ENCODE measurements around the gene EIF5B.
"Not testable (repeated sequence)": the region's sequence is repeated elsewhere in the genome, so short reads cannot be mapped to it uniquely, and the experiment has no call there.

The EIF5B gene

DNA sequence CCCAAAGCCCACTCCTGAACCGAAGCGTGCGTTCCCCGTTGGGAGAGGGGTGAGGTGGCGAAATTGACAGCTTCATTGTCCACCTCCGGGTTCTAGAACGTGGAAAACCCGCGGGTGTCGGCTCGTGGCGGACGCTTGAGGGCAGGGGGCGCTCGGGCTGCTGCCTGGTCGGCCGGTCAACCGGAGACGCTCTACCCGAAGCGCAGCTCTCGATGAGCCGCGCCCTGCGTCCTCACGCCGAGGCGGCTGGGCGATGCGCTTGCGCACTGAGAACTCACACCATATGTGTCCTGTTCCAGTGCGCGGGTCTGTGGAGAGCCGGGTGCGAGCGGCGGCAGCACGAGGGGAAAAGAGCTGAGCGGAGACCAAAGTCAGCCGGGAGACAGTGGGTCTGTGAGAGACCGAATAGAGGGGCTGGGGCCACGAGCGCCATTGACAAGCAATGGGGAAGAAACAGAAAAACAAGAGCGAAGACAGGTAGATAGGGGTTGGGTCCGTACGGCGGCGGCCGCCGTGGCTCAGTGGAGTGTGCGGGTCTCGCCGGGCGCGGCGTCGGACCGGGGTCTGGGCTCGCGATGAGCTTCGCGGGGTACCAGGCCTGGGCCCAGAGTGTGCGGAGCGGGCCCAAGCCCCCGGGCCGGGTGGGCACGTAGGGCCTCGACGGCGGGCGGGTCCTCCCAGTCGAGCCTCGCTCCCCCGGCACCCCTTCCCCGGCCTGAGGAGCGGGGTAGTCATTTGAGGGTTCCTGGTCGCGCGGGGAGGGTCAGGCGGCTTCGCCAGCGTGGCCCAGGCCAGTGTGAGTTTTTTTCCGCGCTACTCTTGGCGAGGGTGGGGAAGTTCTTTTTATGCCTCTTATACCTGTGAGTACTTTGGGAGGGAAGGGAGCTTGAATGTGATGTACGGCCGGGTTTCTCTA, at the start of gene EIF5B:
TSS of gene EIF5B (plus strand) at position 277 of the 916 bp plus-strand sequence. CDS start at position 443, 166 bp downstream.
- peak; percentile 97 for DNase-seq

GRCh38 chr2:99297994-99298393, 39.2 kb upstream of the EIF5B start:
- no peak for DNase-seq

- DNase-seq: no peak
These were observed 37.6 kb upstream of the EIF5B start for GRCh38 chr2:99299580-99299979.

GRCh38 chr2:99301097-99301496, 36.1 kb upstream of the EIF5B start, which contains the start of gene LYG1:
Gene LYG1 (minus strand): TSS chr2:99301197. CDS start chr2:99295670, 5,527 bp downstream.
- not testable (repeated sequence) for DNase-seq

DNA sequence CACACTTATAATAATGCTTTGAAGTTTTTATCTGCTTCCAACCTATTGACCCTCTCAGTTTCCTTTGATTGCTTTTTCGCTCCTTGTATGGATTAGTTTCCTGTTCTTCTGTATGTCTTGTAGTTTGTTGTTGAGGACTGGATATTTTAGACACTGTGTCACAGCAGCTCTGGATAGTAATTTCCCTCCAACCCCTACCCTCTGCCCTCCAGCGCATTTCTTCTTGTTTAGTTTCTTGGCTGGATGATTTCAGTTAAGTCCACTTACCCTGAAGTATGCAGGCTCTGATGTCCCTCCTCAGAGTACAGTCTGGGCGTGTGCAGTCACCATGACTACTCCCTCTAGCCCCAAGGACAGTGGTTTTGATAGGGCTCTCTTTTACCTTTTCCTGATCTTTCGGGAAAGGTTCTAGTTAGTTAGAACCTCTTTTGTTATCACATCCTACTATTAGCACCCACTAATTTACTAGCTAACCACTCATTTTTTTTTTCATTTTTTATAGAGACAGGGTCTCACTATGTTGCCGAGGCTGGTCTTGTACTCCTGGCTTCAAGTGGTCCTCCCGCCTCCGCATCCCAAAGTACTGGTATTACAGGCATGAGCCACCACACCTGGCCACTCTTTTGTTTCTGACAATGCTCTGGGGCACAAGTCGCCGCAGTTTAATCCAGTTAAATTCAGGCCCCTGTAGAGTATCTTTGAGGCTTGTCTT, 19.9 kb upstream of the EIF5B start:
- DNase-seq: no peak

DNA sequence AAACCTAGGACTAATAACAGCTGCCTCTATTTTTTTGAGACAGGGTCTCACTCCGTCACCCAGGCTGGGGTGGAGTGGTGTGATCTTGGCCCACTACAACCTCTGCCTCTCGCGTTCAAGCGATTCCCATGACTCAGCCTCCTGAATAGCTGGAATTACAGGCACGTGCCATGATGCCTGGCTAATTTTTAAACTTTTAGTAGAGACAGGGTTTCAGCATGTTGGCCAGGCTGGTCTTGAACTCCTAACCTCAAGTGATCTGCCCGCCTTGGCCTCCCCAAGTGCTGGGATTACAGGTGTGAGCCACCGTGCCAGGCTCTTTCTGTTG, 19.4 kb upstream of the EIF5B start:
- not testable (repeated sequence) for DNase-seq

DNA sequence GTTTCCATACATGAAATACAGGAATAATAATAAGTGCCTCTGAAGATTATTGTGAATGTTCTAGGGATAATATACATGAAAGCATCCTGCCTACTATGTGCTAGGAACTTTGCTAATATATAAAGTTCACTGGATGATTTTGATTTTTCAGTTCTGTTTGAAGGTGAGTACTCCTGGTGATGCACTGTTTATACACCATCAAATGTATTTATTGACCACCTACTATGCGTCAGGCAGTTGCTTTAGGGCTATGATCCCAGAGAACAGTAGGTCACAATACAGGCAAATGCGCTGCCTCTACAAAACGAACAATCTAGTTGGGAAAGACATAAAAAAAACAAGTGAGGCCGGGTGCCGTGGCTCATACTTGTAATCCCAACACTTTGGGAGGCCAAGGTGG, 11.8 kb upstream of the EIF5B start:
- DNase-seq: no peak

DNA sequence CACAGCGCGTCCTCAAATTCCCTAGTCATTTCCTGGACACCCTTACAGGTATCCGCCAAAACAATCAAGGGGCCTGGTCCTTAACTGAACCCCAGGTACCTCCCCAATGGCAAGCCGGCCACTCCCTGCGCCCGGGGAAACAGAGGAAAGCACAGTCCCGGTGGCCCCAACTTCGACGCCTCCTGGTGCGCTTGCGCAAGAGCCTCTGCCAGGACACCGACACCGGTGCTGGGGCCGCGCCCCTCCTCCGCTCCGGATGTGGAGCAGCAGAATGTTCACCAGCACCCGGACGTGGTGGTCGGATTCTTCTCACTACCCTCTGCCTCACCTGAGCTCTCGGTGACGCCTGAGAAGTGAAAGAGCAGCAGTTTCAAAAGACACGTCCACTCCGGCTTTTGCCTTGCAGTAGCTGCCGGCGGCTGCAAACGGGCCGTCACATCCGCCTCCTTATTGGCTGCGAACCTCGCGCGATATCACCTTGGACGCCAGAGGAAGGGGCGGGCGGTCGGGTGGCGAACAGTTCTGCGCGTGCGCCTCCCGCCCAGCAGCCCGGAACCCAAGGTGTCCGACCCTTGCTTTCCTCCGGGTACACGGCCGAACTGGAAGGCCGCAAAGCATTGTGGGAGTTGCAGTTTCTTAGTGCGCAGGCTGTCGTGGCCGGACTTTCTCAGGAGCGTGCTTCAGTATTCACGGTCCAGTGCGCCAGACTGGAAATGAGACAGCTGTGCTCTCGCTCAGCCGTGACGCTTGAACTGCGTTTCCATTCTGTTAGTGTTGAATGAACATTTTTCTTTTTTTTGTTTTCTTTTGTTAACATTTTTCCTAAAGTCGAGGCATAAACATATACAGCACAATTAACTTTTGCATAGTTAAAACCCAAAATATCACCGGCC, 1.0 kb upstream of the EIF5B start, which contains the start of gene TXNDC9:
TSS of gene TXNDC9 (minus strand) at position 423 of the 893 bp plus-strand sequence. CDS start 3,123 bp downstream, outside the sequence.
- peak; percentile 99 for DNase-seq

DNA sequence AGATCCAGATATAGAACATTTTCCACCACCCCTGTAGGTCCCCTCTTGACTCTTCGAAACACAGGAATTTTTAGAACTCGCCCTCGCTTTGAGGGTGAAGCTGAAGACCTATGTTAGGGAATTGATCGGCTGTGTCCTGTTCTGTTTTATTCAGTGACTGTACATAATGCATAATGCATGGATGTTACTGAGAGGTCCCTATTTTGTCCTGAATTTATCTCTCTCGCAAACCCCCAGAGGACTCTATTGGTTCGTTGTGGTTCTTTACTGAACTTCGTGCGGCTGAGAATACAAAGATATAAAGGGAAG, 431 bp upstream of the EIF5B start:
- DNase-seq: no peak

- DNase-seq: no peak
These were observed 918 bp downstream of the EIF5B start for GRCh38 chr2:99338029-99338585.

- DNase-seq: no peak
These were observed 3.6 kb downstream of the EIF5B start for GRCh38 chr2:99340669-99341236.

- DNase-seq: no peak
These were observed 5.3 kb downstream of the EIF5B start for GRCh38 chr2:99342536-99342935.

DNA sequence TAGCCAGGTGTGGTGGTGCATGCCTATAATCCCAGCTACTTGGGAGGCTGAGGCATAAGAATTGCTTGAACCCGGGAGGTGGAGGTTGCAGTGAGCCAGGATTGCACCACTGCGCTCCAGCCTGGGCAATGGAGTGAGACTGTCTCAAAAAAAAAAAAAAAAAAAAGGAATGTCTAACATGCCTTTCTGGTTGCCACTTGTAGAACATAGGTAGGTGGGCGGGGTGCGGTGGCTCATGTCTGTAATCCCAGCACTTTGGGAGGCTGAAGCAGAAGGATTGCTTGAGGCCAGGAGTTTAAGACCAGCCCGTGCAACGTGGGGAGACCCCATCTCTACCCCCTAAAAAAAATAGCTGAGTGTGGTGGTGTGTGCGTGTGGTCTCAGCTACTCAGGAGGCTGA, 8.3 kb downstream of the EIF5B start:
- not testable (repeated sequence) for DNase-seq

- DNase-seq: no peak
These were observed 9.0 kb downstream of the EIF5B start for GRCh38 chr2:99346218-99346617.

GRCh38 chr2:99348173-99348572, 11.0 kb downstream of the EIF5B start:
- DNase-seq: no peak

GRCh38 chr2:99350194-99350593, 13.0 kb downstream of the EIF5B start:
- no peak for DNase-seq

DNA sequence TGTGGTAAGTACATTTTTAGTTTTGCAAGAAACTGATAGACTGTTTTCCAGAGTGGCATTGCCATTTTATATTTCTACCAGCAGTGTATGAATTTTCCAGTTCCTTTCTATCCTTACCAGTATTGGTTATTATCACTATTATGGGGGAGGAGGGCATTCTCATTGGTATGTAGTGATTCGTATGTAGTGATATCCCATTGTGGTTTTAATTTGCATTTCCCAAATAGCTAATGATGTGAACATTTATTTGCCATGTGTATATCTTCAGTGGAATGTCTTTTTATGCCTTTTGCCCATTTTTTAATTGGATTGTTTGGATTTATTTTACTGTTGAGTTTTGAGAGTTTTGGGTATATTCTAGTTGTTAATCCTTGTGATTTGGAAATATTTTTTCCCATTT, 16.9 kb downstream of the EIF5B start:
- DNase-seq: no peak

DNA sequence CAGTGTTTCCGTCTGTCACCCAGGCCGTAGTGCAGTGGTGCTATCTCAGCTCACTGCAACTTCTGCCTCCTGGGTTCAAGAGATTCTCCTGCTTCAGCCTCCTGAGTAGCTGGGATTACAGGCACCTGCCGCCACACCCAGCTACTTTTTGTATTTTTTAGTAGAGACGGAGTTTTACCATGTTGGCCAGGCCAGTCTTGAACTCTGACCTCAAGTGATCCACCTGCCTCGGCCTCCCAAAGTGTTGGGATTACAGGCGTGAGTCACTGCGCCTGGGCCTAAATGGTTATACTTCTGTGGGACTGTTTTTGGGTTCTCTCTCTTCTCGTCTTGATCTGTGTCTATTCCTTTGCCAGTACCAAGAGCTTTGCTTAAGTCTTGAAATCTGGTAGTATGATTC, 17.6 kb downstream of the EIF5B start:
- DNase-seq: not testable (repeated sequence)

- no peak for DNase-seq
These were observed 19.7 kb downstream of the EIF5B start for GRCh38 chr2:99356853-99357252.

DNA sequence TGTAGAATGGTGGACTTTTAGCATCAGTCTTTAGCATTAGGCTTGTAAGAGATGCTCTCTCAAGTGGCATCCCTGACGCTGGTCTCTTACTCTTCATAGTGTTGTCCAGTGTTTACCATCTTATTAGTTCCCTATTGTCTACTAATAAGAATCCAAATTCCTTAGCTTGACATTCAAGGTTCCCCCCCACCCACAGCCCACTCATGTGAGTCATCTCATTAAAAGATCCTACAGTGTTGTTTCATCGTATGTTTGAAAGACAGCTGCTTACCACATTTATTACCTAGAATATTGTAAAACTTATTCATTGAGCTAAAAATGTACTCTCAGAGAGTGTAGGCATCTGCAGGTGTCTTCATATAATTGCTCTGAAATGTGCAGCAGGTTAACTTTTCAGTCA, 28.5 kb downstream of the EIF5B start:
- no peak for DNase-seq

- not testable (repeated sequence) for DNase-seq
These were observed 31.7 kb downstream of the EIF5B start for GRCh38 chr2:99368854-99369253.

DNA sequence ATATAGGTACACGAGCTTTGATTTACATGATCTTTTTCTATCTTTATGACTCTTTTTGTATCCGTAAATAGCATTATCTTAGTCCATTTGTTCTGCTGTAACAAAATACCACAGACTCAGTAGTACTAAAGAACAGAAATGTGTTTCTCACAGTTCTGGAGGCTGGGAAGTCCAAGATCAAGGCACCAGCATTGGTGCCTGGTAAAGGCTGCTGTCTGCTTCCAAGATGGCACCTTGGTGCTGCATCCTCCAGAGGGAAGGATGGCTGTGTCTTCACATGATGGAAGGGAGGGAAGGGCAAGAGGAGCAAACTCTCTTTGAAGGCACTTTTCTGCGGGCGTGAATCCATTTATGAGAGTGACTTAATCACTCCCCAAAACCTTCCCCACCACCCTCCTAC, 36.0 kb downstream of the EIF5B start:
- no peak for DNase-seq
